GF-D8 (cell line): ENCODE data around the gene SPEM3.

Source experiments
- DNase-seq: peaks from one replicate; lab custom pipeline; 2025; lab: John Stamatoyannopoulos, UW

SPEM3 gene

GRCh38 chr17:7403977-7404736 is 24.5 kb upstream of the SPEM3 start, which contains the start of gene TMEM256:
Gene TMEM256 (minus strand): TSS chr17:7404097. CDS start chr17:7404084, 13 bp downstream.
- DNase-seq, result peak; percentile 82

GRCh38 chr17:7404737-7405349 is 23.8 kb upstream of the SPEM3 start:
- DNase-seq, result no peak

GRCh38 chr17:7405350-7406234 is 23.1 kb upstream of the SPEM3 start:
- no peak for DNase-seq

- DNase-seq, result no peak
Observed at GRCh38 chr17:7406235-7406825, 22.3 kb upstream of the SPEM3 start.

- no peak for DNase-seq
Observed at GRCh38 chr17:7407082-7407481, 21.6 kb upstream of the SPEM3 start.

GRCh38 chr17:7407485-7408251 is 21.0 kb upstream of the SPEM3 start, which contains the start of gene NLGN2:
Gene NLGN2 (plus strand): TSS chr17:7407845. CDS start chr17:7408256, 411 bp downstream.
- DNase-seq, result no peak

- DNase-seq, result no peak
Observed at GRCh38 chr17:7408252-7408727, 20.4 kb upstream of the SPEM3 start.

GRCh38 chr17:7408863-7409262 is 19.8 kb upstream of the SPEM3 start:
- DNase-seq, result no peak

- no peak for DNase-seq
Observed at GRCh38 chr17:7409716-7410115, 18.9 kb upstream of the SPEM3 start.

- DNase-seq, result no peak
Observed at GRCh38 chr17:7410634-7411426, 17.8 kb upstream of the SPEM3 start.

- no peak for DNase-seq
Observed at GRCh38 chr17:7411427-7411750, 17.3 kb upstream of the SPEM3 start.

- no peak for DNase-seq
Observed at GRCh38 chr17:7413346-7413985, 15.2 kb upstream of the SPEM3 start.

- DNase-seq, result no peak
Observed at GRCh38 chr17:7414837-7415236, 13.8 kb upstream of the SPEM3 start.

GRCh38 chr17:7415784-7416183 is 12.9 kb upstream of the SPEM3 start:
- no peak for DNase-seq

- DNase-seq, result no peak
Observed at GRCh38 chr17:7416323-7416722, 12.3 kb upstream of the SPEM3 start.

- DNase-seq, result no peak
Observed at GRCh38 chr17:7417056-7417655, 11.5 kb upstream of the SPEM3 start.

GRCh38 chr17:7418472-7419152 is 10.0 kb upstream of the SPEM3 start:
- no peak for DNase-seq

GRCh38 chr17:7419819-7420610 is 8.6 kb upstream of the SPEM3 start, which contains the start of gene SPEM1:
Gene SPEM1 (plus strand): TSS chr17:7420324. CDS start chr17:7420385, 61 bp downstream.
- no peak for DNase-seq
